ENCODE results near the gene GATC.

Gene GATC

GRCh38 chr12:120498870-120499515 lies 52.7 kb downstream of the GATC start:
- no peak for DNase-seq

GRCh38 chr12:120500581-120500980 lies 54.3 kb downstream of the GATC start:
- DNase-seq = no peak

- no peak for DNase-seq
These were observed 58.3 kb downstream of the GATC start for GRCh38 chr12:120504587-120504986.

- DNase-seq = no peak
These were observed 62.3 kb downstream of the GATC start for GRCh38 chr12:120508537-120508936.
